H1 (cell line): ENCODE data around the gene ARSK. TPM values are rescaled to one million over a fixed set of nuclear protein-coding genes. Genes with fewer than 3 reads are reported as not detected.
"Not testable (repeated sequence)": the region's sequence is repeated elsewhere in the genome, so short reads cannot be mapped to it uniquely, and the experiment has no call there.

ENCODE experiments used
- CTCF ChIA-PET: fragments of 300-600 bp; sonication (Branson Sonifier 250); formaldehyde crosslinking; loops from one replicate; lab custom pipeline; 2021; ENCODE audit not compliant: partially characterized antibody; lab: Charles Lee
- POLR2A ChIA-PET: fragments of 300-600 bp; sonication (Branson Sonifier 250); formaldehyde crosslinking; loops from one replicate; lab custom pipeline; 2021; ENCODE audit warnings: inconsistent platforms; ENCODE audit not compliant: partially characterized antibody; lab: Charles Lee
- DNase-seq, 2 experiments: peaks; one replicate each; pipeline versions ENCODE4 v3.0.0 to v3.0.0-alpha.2; 2010 to 2022; ENCODE audit warnings: low spot score in 2 of 2, low read depth in 1 of 2, mixed read lengths in 1 of 2
- FAIRE-seq: peaks from 2 replicates; lab custom pipeline; 2011; peaks lifted over from hg19 to GRCh38; lab: Jason Lieb, UNC
- H2AFZ ChIP-seq: 2 replicates; pipeline ENCODE4 v1.8.1; 2012; ENCODE audit warnings: low read length, inconsistent platforms
- H2AK5ac ChIP-seq: 2 replicates; pipeline ENCODE4 v1.6.1; 2013; ENCODE audit warnings: low read depth, low read length
- H2BK120ac ChIP-seq: replicated peaks from 2 replicates; pipeline ENCODE3; 2013; ENCODE audit warnings: low read depth, low read length, inconsistent platforms
- H2BK12ac ChIP-seq: 2 replicates; pipeline ENCODE4 v1.6.1; 2013; ENCODE audit warnings: low read depth, low read length
- H2BK15ac ChIP-seq: 2 replicates; pipeline ENCODE4 v1.6.1; 2013; ENCODE audit warnings: low read length
- H2BK20ac ChIP-seq: 2 replicates; pipeline ENCODE4 v1.6.1; 2013; ENCODE audit warnings: low read length
- H2BK5ac ChIP-seq: 2 replicates; pipeline ENCODE4 v1.6.1; 2013; ENCODE audit warnings: low read depth, low read length
- H3K14ac ChIP-seq: 2 replicates; pipeline ENCODE4 v1.6.1; 2013; ENCODE audit warnings: inconsistent platforms; ENCODE audit not compliant: insufficient read length
- H3K18ac ChIP-seq: 2 replicates; pipeline ENCODE4 v1.6.1; 2013; ENCODE audit warnings: low read length; ENCODE audit errors: extremely low read depth
- H3K23ac ChIP-seq: 2 replicates; pipeline ENCODE4 v1.6.1; 2013; ENCODE audit warnings: inconsistent platforms; ENCODE audit not compliant: insufficient read length
- H3K23me2 ChIP-seq: 2 replicates; pipeline ENCODE4 v1.6.1; 2013; ENCODE audit warnings: low read depth, low read length
- H3K27ac ChIP-seq: 2 replicates; pipeline ENCODE4 v1.6.1; 2011; ENCODE audit warnings: low read depth, low read length, inconsistent platforms
- H3K27me3 ChIP-seq, 4 experiments: replicated peaks in 1 of 4; 1 replicate in 1 of 4; 2 replicates in 3 of 4; pipeline versions ENCODE4 v1.6.1 to v1.8.1; 2011 to 2013; ENCODE audit warnings: low read length in 3 of 4, mild to moderate bottlenecking in 3 of 4, inconsistent platforms in 2 of 4, mixed read lengths in 2 of 4, moderate library complexity in 1 of 4; ENCODE audit not compliant: control insufficient read depth in 3 of 4, insufficient read depth in 3 of 4; ENCODE audit errors: extremely low read depth in 1 of 4
- H3K36me3 ChIP-seq, 4 experiments: 2 replicates each; pipeline versions ENCODE4 v1.6.1 to v1.8.1; 2011 to 2013; ENCODE audit warnings: mild to moderate bottlenecking in 4 of 4, low read length in 3 of 4, moderate library complexity in 2 of 4, control low read depth in 1 of 4, inconsistent platforms in 1 of 4; ENCODE audit not compliant: insufficient read depth in 4 of 4, control insufficient read depth in 2 of 4
- H3K4ac ChIP-seq: replicated peaks from 2 replicates; pipeline ENCODE3; 2013; ENCODE audit warnings: low read length, low read depth, mixed read lengths, inconsistent platforms; ENCODE audit not compliant: insufficient read length
- H3K4me1 ChIP-seq, 4 experiments: replicated peaks in 1 of 4; 1 replicate in 1 of 4; 2 replicates in 3 of 4; pipeline versions ENCODE4 v1.6.1 to v1.8.1; 2011 to 2013; ENCODE audit warnings: low read length in 3 of 4, inconsistent platforms in 2 of 4, mixed read lengths in 1 of 4; ENCODE audit not compliant: insufficient read depth in 4 of 4, control insufficient read depth in 3 of 4
- H3K4me2 ChIP-seq, 2 experiments: 2 replicates each; pipeline versions ENCODE4 v1.6.1 to v1.8.1; 2011 to 2013; ENCODE audit warnings: low read depth in 2 of 2, low read length in 2 of 2, control low read depth in 1 of 2, inconsistent platforms in 1 of 2, mild to moderate bottlenecking in 1 of 2; ENCODE audit not compliant: insufficient read depth in 1 of 2
- H3K4me3 ChIP-seq, 4 experiments: fragments of 200-600, 300-600 bp in 1 of 4; sonication (generic), shearing (Covaris generic), sonication (Bioruptor Twin) in 1 of 4; 2 replicates each; pipeline versions ENCODE4 v1.5.1 to v1.8.1; 2011 to 2016; ENCODE audit warnings: low read length in 4 of 4, low read depth in 3 of 4, control low read depth in 2 of 4, inconsistent platforms in 2 of 4, mild to moderate bottlenecking in 2 of 4, mixed read lengths in 1 of 4, moderate library complexity in 1 of 4; ENCODE audit not compliant: insufficient read depth in 2 of 4; ENCODE audit errors: extremely low read depth in 1 of 4
- H3K56ac ChIP-seq: replicated peaks from 2 replicates; pipeline ENCODE3; 2013; ENCODE audit warnings: low read depth, mild to moderate bottlenecking, mixed read lengths, low read length, inconsistent platforms; ENCODE audit not compliant: insufficient read length
- H3K79me1 ChIP-seq: 2 replicates; pipeline ENCODE4 v1.6.1; 2013; ENCODE audit warnings: low read depth, low read length, control low read depth
- H3K79me2 ChIP-seq, 2 experiments: 2 replicates each; pipeline versions ENCODE4 v1.6.1 to v1.8.1; 2012 to 2013; ENCODE audit warnings: low read length in 2 of 2, mild to moderate bottlenecking in 2 of 2, inconsistent platforms in 1 of 2; ENCODE audit not compliant: insufficient read depth in 2 of 2, control insufficient read depth in 1 of 2
- H3K9ac ChIP-seq, 4 experiments: replicated peaks in 1 of 4; 1 replicate in 1 of 4; 2 replicates in 3 of 4; pipeline versions ENCODE4 v1.6.1 to v1.8.1; 2011 to 2013; ENCODE audit warnings: low read depth in 3 of 4, low read length in 3 of 4, control low read depth in 2 of 4, mild to moderate bottlenecking in 2 of 4, moderate library complexity in 2 of 4, inconsistent platforms in 1 of 4; ENCODE audit errors: extremely low read depth in 1 of 4
- H3K9me3 ChIP-seq, 2 experiments: 2 replicates each; pipeline versions ENCODE4 v1.6.1 to v1.8.1; 2012 to 2013; ENCODE audit warnings: mild to moderate bottlenecking in 2 of 2, moderate library complexity in 2 of 2, control low read depth in 1 of 2, inconsistent platforms in 1 of 2, low read depth in 1 of 2, low read length in 1 of 2, mixed read lengths in 1 of 2; ENCODE audit not compliant: insufficient read depth in 2 of 2
- H4K20me1 ChIP-seq, 2 experiments: replicated peaks in 1 of 2; 2 replicates each; pipeline versions ENCODE3 to v1.8.1; 2011 to 2013; ENCODE audit warnings: inconsistent platforms in 2 of 2, low read length in 2 of 2, mild to moderate bottlenecking in 1 of 2; ENCODE audit not compliant: insufficient read depth in 2 of 2, control insufficient read depth in 1 of 2
- H4K5ac ChIP-seq: 2 replicates; pipeline ENCODE4 v1.6.1; 2013; ENCODE audit warnings: low read length, low read depth, mixed read lengths, inconsistent platforms; ENCODE audit not compliant: insufficient read length
- H4K8ac ChIP-seq: 2 replicates; pipeline ENCODE4 v1.8.0; 2013; ENCODE audit warnings: mild to moderate bottlenecking, moderate library complexity, low read length, inconsistent platforms; ENCODE audit not compliant: insufficient read depth; ENCODE audit errors: extremely low read depth
- H4K91ac ChIP-seq: replicated peaks from 2 replicates; pipeline ENCODE3; 2013; ENCODE audit warnings: low read length, mixed read lengths, inconsistent platforms; ENCODE audit not compliant: insufficient read length
- WGBS, 2 experiments: shearing (Covaris generic) in 1 of 2; methylation state at CpG; one replicate each; pipeline versions ENCODE4 v1.1.6 to v1.1.7; 2013 to 2015; ENCODE audit warnings: low lambda C conversion rate in 2 of 2, mixed read lengths in 2 of 2, inconsistent platforms in 1 of 2, low coverage in 1 of 2, missing lambda C conversion rate in 1 of 2; ENCODE audit not compliant: insufficient replicate concordance in 2 of 2, insufficient coverage in 1 of 2, insufficient read length in 1 of 2; ENCODE audit errors: extremely low coverage in 1 of 2, missing lambda C conversion rate in 1 of 2; 5-methylcytosine and 5-hydroxymethylcytosine counted together
- polyA plus RNA-seq, 7 experiments: library from polyadenylated mRNA; depleted of rRNA in 3 of 7; stranded (reverse) in 5 of 7; unstranded in 2 of 7; fragments of >200 nt in 5 of 7; fragments of 200-250 nt in 2 of 7; gene quantifications; 1 replicate in 5 of 7; 2 replicates in 1 of 7; 4 replicates in 1 of 7; pipeline versions ENCODE4 v1.2.1 to v1.2.3, GENCODE V29; 2011 to 2013; ENCODE audit warnings: missing spikeins in 2 of 7, mixed read lengths in 2 of 7
- total RNA-seq: library from RNA; stranded (reverse); fragmentation: NEBNext Ultra II Directional; extraction: Animal tissue kit (Norgen Biotek cat#: 25700); gene quantifications from 2 replicates; pipeline ENCODE4 v1.2.1, GENCODE V29; 2021

ARSK gene
- total and polyA plus RNA-seq, 2 of the 8 experiments (the other 6 are each of a cell fraction or from before 2014, with no cell fraction given): 8.4 to 14.1 TPM

- not testable (repeated sequence) for H3K23me2 ChIP-seq, H2AK5ac ChIP-seq, H3K79me1 ChIP-seq, H2BK5ac ChIP-seq, H2BK120ac ChIP-seq, H3K56ac ChIP-seq, H4K5ac ChIP-seq, H3K9me3 ChIP-seq, H3K18ac ChIP-seq, H4K8ac ChIP-seq, H3K4ac ChIP-seq, H3K9ac ChIP-seq, H3K27ac ChIP-seq, H2BK15ac ChIP-seq, FAIRE-seq, H3K27me3 ChIP-seq, H4K20me1 ChIP-seq, H4K91ac ChIP-seq, H3K79me2 ChIP-seq, H2BK20ac ChIP-seq, H3K36me3 ChIP-seq, H2BK12ac ChIP-seq, H3K14ac ChIP-seq, H2AFZ ChIP-seq, H3K4me1 ChIP-seq, H3K23ac ChIP-seq
- 88% methylated on average over 17 of the region's 17 CpGs; no CpG with 5 or more reads in 1 of the 2 experiments for WGBS, 2 experiments
- POLR2A ChIA-PET: interaction anchor here (1.7 to 2.0 kb wide), 2 partner anchors 66 to 85 kb away, joined by 5 to 10 read pairs; partner anchors contain the start of gene RHOBTB3
- H3K4me2 ChIP-seq: peak overlapping the region in 1 of 2 experiments; percentile 90; a peak in 1 of 4 replicates
- peak overlapping the region in 1 of 4 experiments; percentile 63; a peak in 3 of 8 replicates for H3K4me3 ChIP-seq
- peak in 1 of 2 experiments; percentile 47 for DNase-seq
- CTCF ChIA-PET: interaction anchor here (0.7 to 6.4 kb wide), 15 partner anchors 12 to 903 kb away, joined by 3 to 42 read pairs (median 5); partner anchors contain the start of gene GLRX
Measured at GRCh38 chr5:95646226-95646568, 91.3 kb downstream of the ARSK start.
